Heart right ventricle (tissue), 16 donors: Measurements from ENCODE around the gene KIAA0825. TPM values are rescaled to one million over a fixed set of nuclear protein-coding genes. Genes with fewer than 3 reads are reported as not detected.
"Not testable (repeated sequence)": the region's sequence is repeated elsewhere in the genome, so short reads cannot be mapped to it uniquely, and the experiment has no call there.

Experiments
- ATAC-seq, 8 donors: fragments of 200-7000 bp; cut with Tn5 transposase; one replicate each; pipeline ENCODE4 v1.9.1; 2020; ENCODE audit warnings: mild to moderate bottlenecking in 8 of 8, moderate library complexity in 8 of 8, moderate number of reproducible peaks in 1 of 8
- DNase-seq, 2 donors: peaks; one replicate each; pipeline ENCODE4 v3.0.0-alpha.2; 2020
- H3K27ac ChIP-seq, 10 donors: fragments of 200-600 bp; sonication (generic) in 2 of 10; one replicate each; pipeline versions ENCODE4 v1.5.0 to v1.8.0; 2020 to 2022; ENCODE audit warnings: mild to moderate bottlenecking in 3 of 10
- H3K27me3 ChIP-seq, 7 donors: fragments of 200-600 bp; one replicate each; pipeline ENCODE4 v1.8.0; 2021 to 2022; ENCODE audit warnings: mild to moderate bottlenecking in 2 of 7
- H3K36me3 ChIP-seq, 9 donors: fragments of 200-600 bp; sonication (generic) in 1 of 9; one replicate each; pipeline versions ENCODE4 v1.5.0 to v1.8.0; 2020 to 2022; ENCODE audit warnings: mild to moderate bottlenecking in 2 of 9
- H3K4me1 ChIP-seq, 9 donors: fragments of 200-600 bp; sonication (generic) in 1 of 9; one replicate each; pipeline versions ENCODE4 v1.5.0 to v1.8.0; 2020 to 2022; ENCODE audit warnings: mild to moderate bottlenecking in 4 of 9
- H3K4me3 ChIP-seq, 10 donors: fragments of 200-600 bp; sonication (generic) in 2 of 10; one replicate each; pipeline versions ENCODE4 v1.5.0 to v1.8.0; 2020 to 2022; ENCODE audit warnings: mild to moderate bottlenecking in 7 of 10, moderate library complexity in 2 of 10
- H3K9me3 ChIP-seq, 11 donors: fragments of 200-600 bp in 10 of 11; sonication (generic) in 2 of 11; one replicate each; pipeline versions ENCODE4 v1.5.0 to v1.8.0; 2013 to 2022; ENCODE audit warnings: mild to moderate bottlenecking in 2 of 11, control low read depth in 1 of 11, moderate library complexity in 1 of 11
- WGBS, 2 donors: extraction: QIAGEN DNeasy Blood & Tissue Kit; methylation state at CpG; one replicate each; pipeline ENCODE4 v1.1.7; 2013; ENCODE audit warnings: inconsistent platforms in 1 of 2; 5-methylcytosine and 5-hydroxymethylcytosine counted together
- intact Hi-C, 10 donors: fragments of 100-400 bp; cut with DNase I; formaldehyde crosslinking; loops; one replicate each; pipeline versions ENCODE4 v1.11.1 to v1.14.2; 2022
- polyA plus RNA-seq, 2 donors: library from polyadenylated mRNA; stranded (reverse); fragments of 200-250 nt; gene quantifications; one replicate each; pipeline ENCODE4 v1.2.3, GENCODE V29; 2013
- total RNA-seq, 10 donors: library from RNA; stranded (reverse); fragmentation: NEBNext Ultra II Directional in 3 of 10; extraction: Animal tissue kit (Norgen Biotek cat#: 25700) in 3 of 10; gene quantifications; one replicate each; pipeline versions ENCODE4 v1.2.1 to v1.2.4, GENCODE V29; 2021 to 2023
- TF ChIP-seq, protein P1 (sequence below), 9 donors: fragments of 200-600 bp; sonication (generic) in 2 of 9; IDR thresholded peaks; one replicate each; pipeline versions ENCODE4 v1.5.0 to v1.8.0; 2021 to 2022; ENCODE audit warnings: antibody characterized with exemption in 9 of 9, mild to moderate bottlenecking in 5 of 9, moderate library complexity in 1 of 9
- donor health status: Arrhythmogenic right ventricular cardiomyopathy.
- donor health status: ischemic (EF 13 %, LVEDD 7.1; RV severe dilation, severe dysfunction).
- donor health status: healthy with polysubstance abuse.
- donor health status: DM: no; HTN: yes; CAD: no.
- donor health status: DM: no; HTN: no; CAD: no.
- donor health status: ischemic (EF 25% LVEDD 6.9; RV normal size, moderate dysfunction).
- donor health status: ischemic (EF 25% LVEDD 5.7; RV mildly dilated, moderate dysfunction).
- donor health status: healthy.
- donor health status: DM: yes; HTN: yes; CAD: no.
- donor health status: Ischemic cardiomyopathy.
- donor health status: ischemic (EF 35%, LVEDD 5.7; RV mildly dilated, moderate dysfunction).
- donor health status: nonischemic (EF 11% LVEDD 7.7; RV severe dilation, severe dysfunction).
- donor health status: DM: yes; HTN: yes; CAD: no.
- donor health status: PGD.
- donor health status: ischemic (EF 29% LVEDD 5.4; RV normal size, mild dysfunction).
- donor health status: nonischemic (EF 23%, LVEDD 6.1; RV moderate dilation, normal function).

KIAA0825 gene
- total and polyA plus RNA-seq, 12 donors: 0.36 to 3.5 (median 2.4) TPM

DNA sequence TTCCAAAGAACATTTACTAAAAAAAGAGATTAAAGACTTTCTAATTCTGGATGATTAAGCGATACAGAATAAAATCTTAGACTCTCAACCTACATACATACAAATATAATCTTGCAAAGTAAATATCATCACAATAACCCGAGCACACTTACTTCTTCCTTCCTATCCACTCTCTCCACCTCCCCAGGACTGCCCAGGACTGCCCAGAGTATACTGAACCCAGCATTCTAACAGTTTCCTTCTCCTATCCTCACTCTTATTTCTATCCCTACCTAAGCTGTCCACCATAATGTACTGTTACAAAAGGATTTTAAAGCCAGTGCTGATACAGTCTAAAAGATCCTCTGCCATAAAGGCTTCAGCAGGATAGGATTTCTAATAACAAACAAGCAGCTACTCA lies 463.7 kb downstream of the KIAA0825 start:
- Histone ChIP-seq H3K4me1 (no peaks in the 10 kb centered on the region), H3K4me3 (no peak overlapping the region), H3K36me3 (no peaks in the 10 kb centered on the region), H3K9me3 (peaks cover 0 to 4% (median 0%) of the 10 kb centered on the region in 11 donors), H3K27me3 (no peaks in the 10 kb centered on the region), H3K27ac (no peak overlapping the region)
- 84 to 90% methylated on average over 2 of the region's 2 CpGs for WGBS, 2 donors
- intact Hi-C loops: no loop called here
- ATAC-seq (no peak), DNase-seq (no peak)
- TF ChIP-seq, protein P1, sequence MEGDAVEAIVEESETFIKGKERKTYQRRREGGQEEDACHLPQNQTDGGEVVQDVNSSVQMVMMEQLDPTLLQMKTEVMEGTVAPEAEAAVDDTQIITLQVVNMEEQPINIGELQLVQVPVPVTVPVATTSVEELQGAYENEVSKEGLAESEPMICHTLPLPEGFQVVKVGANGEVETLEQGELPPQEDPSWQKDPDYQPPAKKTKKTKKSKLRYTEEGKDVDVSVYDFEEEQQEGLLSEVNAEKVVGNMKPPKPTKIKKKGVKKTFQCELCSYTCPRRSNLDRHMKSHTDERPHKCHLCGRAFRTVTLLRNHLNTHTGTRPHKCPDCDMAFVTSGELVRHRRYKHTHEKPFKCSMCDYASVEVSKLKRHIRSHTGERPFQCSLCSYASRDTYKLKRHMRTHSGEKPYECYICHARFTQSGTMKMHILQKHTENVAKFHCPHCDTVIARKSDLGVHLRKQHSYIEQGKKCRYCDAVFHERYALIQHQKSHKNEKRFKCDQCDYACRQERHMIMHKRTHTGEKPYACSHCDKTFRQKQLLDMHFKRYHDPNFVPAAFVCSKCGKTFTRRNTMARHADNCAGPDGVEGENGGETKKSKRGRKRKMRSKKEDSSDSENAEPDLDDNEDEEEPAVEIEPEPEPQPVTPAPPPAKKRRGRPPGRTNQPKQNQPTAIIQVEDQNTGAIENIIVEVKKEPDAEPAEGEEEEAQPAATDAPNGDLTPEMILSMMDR (IDR thresholded peaks at IDR 0.05): no peak

DNA sequence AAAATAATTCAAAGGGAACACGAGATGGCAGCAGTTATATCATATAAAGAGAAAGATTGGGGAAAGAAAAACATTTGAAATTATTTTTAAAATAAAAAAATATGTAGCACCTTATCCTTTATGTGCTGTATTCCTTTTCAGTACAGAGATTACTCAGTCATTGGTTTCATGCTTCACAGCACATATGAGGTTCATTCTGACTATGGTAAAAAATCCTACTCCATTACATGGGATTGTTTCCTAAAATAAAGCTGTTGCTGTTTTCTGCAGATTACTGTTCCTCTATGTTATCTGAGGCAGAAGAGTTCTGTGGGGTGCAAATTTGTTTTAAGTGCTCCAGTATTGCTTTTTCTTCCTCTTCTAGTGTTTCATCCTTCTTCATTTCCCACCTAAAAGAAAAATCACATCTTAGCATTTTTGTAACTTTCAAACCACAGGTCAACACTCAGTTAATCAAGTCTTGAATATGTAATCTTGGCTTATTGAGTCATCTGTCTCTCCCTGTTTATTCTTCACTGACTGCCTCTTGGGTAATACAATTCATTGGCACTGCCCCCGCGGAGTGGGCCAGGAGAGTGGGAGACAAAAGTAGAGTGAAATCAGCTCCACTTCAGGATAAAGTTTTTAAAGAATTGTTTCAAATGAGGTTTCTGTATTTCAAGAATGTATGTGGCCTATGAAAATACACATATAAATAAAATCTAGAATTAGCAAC lies 464.5 kb downstream of the KIAA0825 start:
- TF ChIP-seq, protein P1 (IDR thresholded peaks at IDR 0.05): no peak
- peaks cover 0 to 6% (median 0%) of the 10 kb centered on the region in 11 donors for H3K9me3 ChIP-seq
- no peak for DNase-seq
- H3K36me3 ChIP-seq: no peaks in the 10 kb centered on the region
- intact Hi-C loops: no loop called here
- no peaks in the 10 kb centered on the region for H3K27me3 ChIP-seq
- no peak for ATAC-seq
- H3K27ac ChIP-seq: no peak overlapping the region
- 81 to 89% methylated on average over 3 of the region's 3 CpGs for whole genome bisulfite sequencing, 2 donors
- no peak overlapping the region for H3K4me3 ChIP-seq
- H3K4me1 ChIP-seq: no peaks in the 10 kb centered on the region

DNA sequence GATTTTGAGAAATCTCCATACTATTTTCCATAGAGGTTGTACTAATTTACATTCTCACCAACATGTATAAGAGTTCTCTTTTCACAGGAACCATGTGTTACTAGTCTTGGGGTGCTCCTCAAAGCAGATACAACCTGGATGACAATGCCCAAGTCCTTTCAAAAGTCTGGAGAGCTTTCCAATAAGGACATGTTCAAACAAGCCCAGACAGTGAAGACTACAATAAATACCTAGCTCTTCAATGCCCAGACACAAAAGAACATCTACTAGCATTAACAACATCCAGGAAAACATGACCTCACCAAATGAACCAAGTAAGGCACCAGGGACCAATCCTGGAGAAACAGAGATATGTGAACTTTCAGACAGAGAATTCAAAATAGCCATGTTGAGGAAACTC lies 474.8 kb downstream of the KIAA0825 start:
- DNase-seq, intact Hi-C loops: not testable (repeated sequence)

DNA sequence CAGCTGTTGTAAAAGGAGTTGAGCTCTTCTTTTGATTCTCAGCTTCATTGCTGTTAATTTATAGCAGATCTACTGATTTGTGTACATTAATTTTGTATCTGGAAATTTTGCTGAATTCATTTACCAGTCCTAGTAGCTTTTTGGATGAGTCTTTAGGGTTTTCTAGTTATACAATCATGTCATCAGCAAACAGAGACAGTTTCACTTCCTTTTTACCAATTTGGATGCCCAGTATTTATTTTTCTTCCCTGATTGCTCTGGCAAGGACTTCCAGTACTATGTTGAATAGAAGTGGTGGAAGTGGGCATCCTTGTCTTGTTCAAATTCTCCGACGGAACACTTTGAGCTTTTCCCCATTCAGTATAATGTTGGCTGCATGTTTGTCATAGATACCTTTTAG lies 478.1 kb downstream of the KIAA0825 start:
- ATAC-seq (no peak), DNase-seq (no peak)
- Histone ChIP-seq H3K4me3 (no peak overlapping the region), H3K4me1 (no peaks in the 10 kb centered on the region), H3K36me3 (no peaks in the 10 kb centered on the region), H3K27ac (no peak overlapping the region), H3K27me3 (no peaks in the 10 kb centered on the region), H3K9me3 (peaks cover 0 to 65% (median 13%) of the 10 kb centered on the region in 11 donors)
- intact Hi-C loops: no loop called here
- TF ChIP-seq, protein P1 (IDR thresholded peaks at IDR 0.05): no peak
- 95 to 96% methylated on average over 2 of the region's 2 CpGs for WGBS, 2 donors

More for the DNA sequence above, 474.8 kb downstream of the KIAA0825 start:
- H3K27ac ChIP-seq, H3K27me3 ChIP-seq, H3K4me3 ChIP-seq, ATAC-seq, H3K36me3 ChIP-seq, H3K4me1 ChIP-seq: not testable (repeated sequence)
- H3K9me3 ChIP-seq: peaks cover 0 to 60% (median 17%) of the 10 kb centered on the region in 11 donors

DNA sequence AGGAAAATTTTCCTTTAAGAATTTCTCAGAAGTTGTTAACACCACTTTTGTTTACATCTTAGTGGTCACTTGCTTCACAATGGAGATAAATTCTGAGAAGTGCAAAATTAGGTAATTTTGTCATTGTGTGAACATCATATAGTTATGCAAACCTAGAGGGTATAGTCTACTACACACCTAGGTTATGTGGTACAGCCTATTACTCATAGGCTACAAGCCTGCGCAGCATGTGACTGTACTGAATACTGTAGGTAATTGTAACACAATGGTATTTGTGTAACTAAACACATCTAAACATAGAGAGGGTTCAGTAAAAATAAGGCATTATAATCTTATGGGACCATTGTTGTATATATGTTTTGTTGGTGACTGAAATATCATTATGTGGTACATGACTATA lies 488.3 kb downstream of the KIAA0825 start:
- no peak for ATAC-seq
- intact Hi-C loops: no loop called here
- peaks cover 0 to 28% (median 5%) of the 10 kb centered on the region in 11 donors for H3K9me3 ChIP-seq
- H3K27ac ChIP-seq: no peak overlapping the region
- DNase-seq: no peak
- TF ChIP-seq, protein P1 (IDR thresholded peaks at IDR 0.05): no peak
- no peaks in the 10 kb centered on the region for H3K4me1 ChIP-seq
- H3K27me3 ChIP-seq: no peaks in the 10 kb centered on the region
- no peak overlapping the region for H3K4me3 ChIP-seq
- 98 to 100% methylated on average over 1 of the region's 1 CpG for WGBS, 2 donors
- no peaks in the 10 kb centered on the region for H3K36me3 ChIP-seq
